D721Med (cell line): Measurements from ENCODE around the gene LRRC25.

Experiments
- DNase-seq: peaks from one replicate; pipeline ENCODE4 v3.0.0; 2011; ENCODE audit warnings: low spot score; ENCODE audit not compliant: insufficient read length
- FAIRE-seq: peaks from 2 replicates; lab custom pipeline; 2011; peaks lifted over from hg19 to GRCh38; lab: Jason Lieb, UNC
- CTCF ChIP-seq: IDR thresholded peaks from 2 replicates; pipeline ENCODE4 v1.5.1; 2012; ENCODE audit warnings: mild to moderate bottlenecking, control low read depth; ENCODE audit not compliant: insufficient read depth; ENCODE audit errors: missing control alignments

Gene LRRC25

GRCh38 chr19:18418029-18418482, 20.6 kb upstream of the LRRC25 start:
- FAIRE-seq: no peak
- TF ChIP-seq CTCF: no peak
- DNase-seq: no peak

GRCh38 chr19:18417250-18418028, 20.0 kb upstream of the LRRC25 start:
- DNase-seq: peak; percentile 74
- TF ChIP-seq CTCF: no peak
- no peak for FAIRE-seq

- TF ChIP-seq CTCF: no peak
- peak; percentile 71 for DNase-seq
- FAIRE-seq: no peak
These were observed 19.4 kb upstream of the LRRC25 start for GRCh38 chr19:18416778-18417249.

- DNase-seq (no peak), FAIRE-seq (no peak)
- TF ChIP-seq CTCF: no peak
These were observed 17.9 kb upstream of the LRRC25 start for GRCh38 chr19:18415178-18415867.

- no peak for DNase-seq
- TF ChIP-seq CTCF: no peak
- FAIRE-seq: no peak
These were observed 17.2 kb upstream of the LRRC25 start for GRCh38 chr19:18414504-18415177.

GRCh38 chr19:18412610-18413239, 15.3 kb upstream of the LRRC25 start:
- TF ChIP-seq CTCF: no peak
- no peak for DNase-seq
- no peak for FAIRE-seq
